K562 (cell line): Measurements from ENCODE around the gene ALDH6A1. TPM values are rescaled to one million over a fixed set of nuclear protein-coding genes. Genes with fewer than 3 reads are reported as not detected.

Experiments
- ATAC-seq: fragments of 200-7000 bp; cut with Tn5 transposase; 3 replicates; pipeline ENCODE4 v1.9.1; 2020; ENCODE audit warnings: moderate library complexity
- BruUV-seq: library from RNA; stranded (reverse); fragments of 400-500 nt; replicated peaks from 2 replicates; lab custom pipeline; 2021; lab: Mats Ljungman, UMichigan
- CTCF ChIA-PET: fragments of 300-600 bp; formaldehyde crosslinking; extraction: SDS; loops from one replicate; lab custom pipeline; 2021; ENCODE audit warnings: low intra/inter-chr PET ratio; lab: Yijun Ruan, JAX
- POLR2A ChIA-PET: fragments of 300-600, 350-650 bp; sonication (Branson Sonifier 250); formaldehyde crosslinking; extraction: SDS; loops from one replicate; lab custom pipeline; 2021; ENCODE audit warnings: antibody characterized with exemption, inconsistent platforms; lab: Yijun Ruan, JAX
- DNase-seq, 4 experiments: peaks; one replicate each; pipeline versions ENCODE4 v3.0.0 to v3.0.0-alpha.2; 2011 to 2018; ENCODE audit warnings: low spot score in 3 of 4, mixed read lengths in 3 of 4; ENCODE audit errors: extremely low read depth in 1 of 4
- FAIRE-seq: peaks from 2 replicates; lab custom pipeline; 2011; peaks lifted over from hg19 to GRCh38; lab: Jason Lieb, UNC
- H2AFZ ChIP-seq: 2 replicates; pipeline ENCODE4 v1.6.0; 2011; ENCODE audit warnings: low read depth, low read length, control low read depth, inconsistent platforms
- H3K27ac ChIP-seq: fragments of 200-600 bp; 3 replicates; pipeline ENCODE4 v1.8.0; 2011; ENCODE audit warnings: low read depth, mild to moderate bottlenecking, control low read depth, inconsistent platforms, low read length, moderate library complexity, mixed read lengths; ENCODE audit errors: extremely low read depth
- H3K27me3 ChIP-seq, 2 experiments: fragments of 300-600 bp in 1 of 2; 2 replicates in 1 of 2; 3 replicates in 1 of 2; pipeline versions ENCODE4 v1.6.0 to v1.8.0; 2011; ENCODE audit warnings: inconsistent platforms in 2 of 2, low read length in 2 of 2, mild to moderate bottlenecking in 1 of 2, mixed read lengths in 1 of 2, moderate library complexity in 1 of 2; ENCODE audit not compliant: control insufficient read depth in 2 of 2, insufficient read depth in 2 of 2
- H3K36me3 ChIP-seq: fragments of 300-600 bp; 3 replicates; pipeline ENCODE4 v1.8.0; 2011; ENCODE audit warnings: mild to moderate bottlenecking, low read length, inconsistent platforms; ENCODE audit not compliant: control insufficient read depth, insufficient read depth
- H3K4me1 ChIP-seq, 2 experiments: fragments of 200-600 bp in 1 of 2; replicated peaks in 1 of 2; 2 replicates in 1 of 2; 3 replicates in 1 of 2; pipeline versions ENCODE4 v1.5.1 to v1.8.0; 2011; ENCODE audit warnings: inconsistent platforms in 2 of 2, low read length in 2 of 2, mild to moderate bottlenecking in 1 of 2, mixed read lengths in 1 of 2, moderate library complexity in 1 of 2; ENCODE audit not compliant: control insufficient read depth in 2 of 2, insufficient read depth in 2 of 2
- H3K4me2 ChIP-seq: 2 replicates; pipeline ENCODE4 v1.6.1; 2011; ENCODE audit warnings: low read length, control low read depth, inconsistent platforms, mixed read lengths; ENCODE audit not compliant: insufficient read depth
- H3K4me3 ChIP-seq: fragments of 200-600 bp; sonication (generic), shearing (Covaris generic); 2 replicates; pipeline ENCODE4 v1.5.1; 2016; ENCODE audit warnings: control low read depth, inconsistent platforms
- H3K79me2 ChIP-seq: fragments of 200-600 bp; 3 replicates; pipeline ENCODE4 v1.8.0; 2011; ENCODE audit warnings: low read length, inconsistent platforms; ENCODE audit not compliant: control insufficient read depth, insufficient read depth
- H3K9ac ChIP-seq, 2 experiments: 2 replicates each; pipeline versions ENCODE4 v1.6.0 to v1.6.1; 2011; ENCODE audit warnings: low read depth in 2 of 2, low read length in 2 of 2, control low read depth in 1 of 2, inconsistent platforms in 1 of 2, mild to moderate bottlenecking in 1 of 2, mixed read lengths in 1 of 2; ENCODE audit not compliant: insufficient read depth in 1 of 2
- H3K9me1 ChIP-seq: one replicate; pipeline ENCODE4 v1.6.0; 2011; ENCODE audit warnings: inconsistent platforms, mild to moderate bottlenecking, low read length, moderate library complexity; ENCODE audit not compliant: control insufficient read depth, insufficient read depth
- H3K9me3 ChIP-seq: replicated peaks from 2 replicates; pipeline ENCODE4 v1.5.1; 2011; ENCODE audit warnings: low read depth, low read length, inconsistent platforms; ENCODE audit not compliant: control insufficient read depth, insufficient read depth
- H4K20me1 ChIP-seq: replicated peaks from 2 replicates; pipeline ENCODE4 v1.6.1; 2011; ENCODE audit warnings: low read length, inconsistent platforms, mixed read lengths; ENCODE audit not compliant: control insufficient read depth, insufficient read depth
- ARNT ChIP-seq, 2 experiments: fragments of 450-650 bp; IDR thresholded peaks; 2 replicates each; pipeline ENCODE4 v1.6.1; 2016; ENCODE audit warnings: mild to moderate bottlenecking in 1 of 2
- ATF1 ChIP-seq, 2 experiments: fragments of 450-650 bp in 1 of 2; IDR thresholded peaks; 2 replicates each; pipeline ENCODE4 v1.6.1; 2016; ENCODE audit warnings: missing compliant biosample characterization in 1 of 2, missing genetic modification characterization in 1 of 2
- BCOR ChIP-seq: fragments of 450-650 bp; IDR thresholded peaks from 2 replicates; pipeline ENCODE4 v1.6.1; 2016
- CEBPB ChIP-seq: fragments of 450-650 bp; IDR thresholded peaks from 2 replicates; pipeline ENCODE4 v1.6.1; 2016; ENCODE audit warnings: missing genetic modification characterization, missing compliant biosample characterization
- FOXK2 ChIP-seq, 2 experiments: fragments of 450-650 bp; IDR thresholded peaks in 1 of 2; conservative IDR thresholded peaks in 1 of 2; 2 replicates each; pipeline ENCODE4 v1.6.1; 2016; ENCODE audit warnings: low read depth in 2 of 2, mild to moderate bottlenecking in 1 of 2
- FOXP1 ChIP-seq: sonication (generic); formaldehyde crosslinking; IDR thresholded peaks from 2 replicates; pipeline ENCODE4 v1.8.0; 2022; ENCODE audit warnings: mild to moderate bottlenecking, missing genetic modification reagents
- NCOA1 ChIP-seq: fragments of 450-650 bp; IDR thresholded peaks from 2 replicates; pipeline ENCODE4 v1.6.1; 2016; ENCODE audit warnings: low read depth
- POLR3G ChIP-seq: IDR thresholded peaks from 2 replicates; pipeline ENCODE4 v1.6.1; 2011; ENCODE audit not compliant: insufficient read length, insufficient replicate concordance; ENCODE audit errors: extremely low read depth
- PTBP1 ChIP-seq: fragments of 200-400 bp; formaldehyde crosslinking; IDR thresholded peaks from 2 replicates; pipeline ENCODE4 v1.6.1; 2017; ENCODE audit warnings: low read depth, low read length
- RBM17 ChIP-seq: fragments of 200-400 bp; formaldehyde crosslinking; IDR thresholded peaks from 2 replicates; pipeline ENCODE4 v1.6.1; 2017; ENCODE audit warnings: low read depth, mild to moderate bottlenecking, low read length, borderline replicate concordance
- RNF2 ChIP-seq: sonication (generic); IDR thresholded peaks from 2 replicates; pipeline ENCODE4 v1.6.1; 2016
- SETDB1 ChIP-seq: IDR thresholded peaks from one replicate; pipeline ENCODE4 v1.6.1; 2012; ENCODE audit warnings: low read length, control low read depth, inconsistent platforms
- SMARCA4 ChIP-seq: fragments of 450-650 bp; IDR thresholded peaks from 2 replicates; pipeline ENCODE4 v1.6.1; 2016
- TCF7L2 ChIP-seq: fragments of 150-350 bp; IDR thresholded peaks from 2 replicates; pipeline ENCODE4 v1.6.1; 2016; ENCODE audit warnings: low read depth, mild to moderate bottlenecking, low read length, moderate library complexity
- ZBED1 ChIP-seq: IDR thresholded peaks from 2 replicates; pipeline ENCODE4 v1.6.1; 2014
- ZFP30 ChIP-seq: fragments of 250-450 bp; sonication (Bioruptor Pico); IDR thresholded peaks from 2 replicates; pipeline ENCODE4 v1.8.0; 2022; ENCODE audit warnings: moderate library complexity, mild to moderate bottlenecking, inconsistent platforms, borderline replicate concordance
- ZNF140 ChIP-seq: fragments of 250-450 bp; sonication (Bioruptor Pico); IDR thresholded peaks from 2 replicates; pipeline ENCODE4 v1.8.0; 2021; ENCODE audit warnings: moderate library complexity, mild to moderate bottlenecking, inconsistent platforms
- ZNF316 ChIP-seq: fragments of 450-650 bp; IDR thresholded peaks from 2 replicates; pipeline ENCODE4 v1.6.1; 2016
- ZNF384 ChIP-seq: IDR thresholded peaks from 2 replicates; pipeline ENCODE4 v1.6.1; 2012; ENCODE audit warnings: low read depth, low read length, improper control_type of control experiment
- WGBS: fragments of 100-300 bp; shearing (Covaris generic); methylation state at CpG from one replicate; pipeline ENCODE4 v1.1.6; 2016; ENCODE audit warnings: low coverage, mixed read lengths; ENCODE audit not compliant: insufficient coverage; ENCODE audit errors: missing lambda C conversion rate; 5-methylcytosine and 5-hydroxymethylcytosine counted together
- in situ Hi-C: fragments of 300-500 bp; cut with MboI; formaldehyde crosslinking; loops from 4 replicates; pipeline ENCODE4 v1.15.0; 2018; ENCODE audit warnings: inconsistent platforms, mixed read lengths
- intact Hi-C: fragments of 100-400 bp; cut with micrococcal nuclease; formaldehyde crosslinking; loops from 2 replicates; pipeline ENCODE4 v1.14.2; 2022
- polyA plus RNA-seq, 8 experiments: library from polyadenylated mRNA; depleted of rRNA in 4 of 8; stranded (reverse) in 5 of 8; unstranded in 3 of 8; fragments of >200 nt; fragmentation: Nextera tagmentation in 2 of 8; fragmentation: Illumina TruSeq in 1 of 8; extraction: Ambion mirVana in 2 of 8; extraction: Trizol in 1 of 8; gene quantifications; 2 replicates each; pipeline versions ENCODE4 v1.2.1 to v1.2.3, GENCODE V29; 2011 to 2014; ENCODE audit warnings: inconsistent platforms in 1 of 8, missing spikeins in 1 of 8
- total RNA-seq, 7 experiments: library from RNA; depleted of rRNA in 6 of 7; stranded (reverse); fragments of >200 nt in 6 of 7; fragmentation: Illumina TruSeq in 2 of 7; extraction: Trizol in 2 of 7; gene quantifications; 2 replicates each; pipeline versions ENCODE4 v1.2.1 to v1.2.3, GENCODE V29; 2011 to 2021; ENCODE audit warnings: low replicate concordance in 1 of 7
- TF ChIP-seq, protein P1 (sequence below), 2 experiments: IDR thresholded peaks; 2 replicates each; pipeline ENCODE4 v1.6.1; 2011; ENCODE audit warnings: borderline replicate concordance in 1 of 2, control low read depth in 1 of 2, low read depth in 1 of 2, low read length in 1 of 2, mild to moderate bottlenecking in 1 of 2, mixed read lengths in 1 of 2, moderate library complexity in 1 of 2; ENCODE audit not compliant: insufficient read depth in 1 of 2, insufficient read length in 1 of 2, poor library complexity in 1 of 2, severe bottlenecking in 1 of 2; ENCODE audit errors: extremely low read depth in 1 of 2
- TF ChIP-seq, protein P2 (sequence below), 2 experiments: fragments of 450-650 bp in 1 of 2; sonication (generic) in 1 of 2; formaldehyde crosslinking in 1 of 2; IDR thresholded peaks in 1 of 2; conservative IDR thresholded peaks in 1 of 2; 2 replicates each; pipeline versions ENCODE4 v1.6.1 to v1.8.1; 2016 to 2023; ENCODE audit warnings: mild to moderate bottlenecking in 2 of 2, moderate library complexity in 2 of 2, inconsistent platforms in 1 of 2, missing genetic modification reagents in 1 of 2
- TF ChIP-seq, protein P3 (sequence below): IDR thresholded peaks from 3 replicates; pipeline ENCODE4 v1.6.1; 2011; ENCODE audit warnings: borderline replicate concordance, mild to moderate bottlenecking; ENCODE audit not compliant: insufficient read length, insufficient read depth

Gene ALDH6A1
- total and polyA plus RNA-seq, 9 of the 15 experiments (the other 6 are each of a cell fraction or from before 2014, with no cell fraction given) = 3.1 to 11.5 (median 4.6) TPM

GRCh38 chr14:74018174-74018585 lies 66.1 kb downstream of the ALDH6A1 start:
- Histone ChIP-seq H3K36me3 (peaks cover 13% of the 10 kb centered on the region; the same call in 1 of the 3 replicates), H3K9me3 (no peaks in the 10 kb centered on the region), H2AFZ (peak overlapping the region; percentile 70), H3K79me2 (peaks cover 16% of the 10 kb centered on the region), H4K20me1 (no peaks in the 10 kb centered on the region), H3K27ac (peak overlapping the region; percentile 89), H3K27me3 (no peaks in the 10 kb centered on the region), H3K9ac (peak overlapping the region; percentile 96 to 99), H3K4me3 (peak overlapping the region; percentile 63), H3K4me1 (peaks cover 17 to 28% of the 10 kb centered on the region in 2 experiments; a peak in 4 of 5 replicates), H3K9me1 (no peaks in the 10 kb centered on the region), H3K4me2 (peak overlapping the region; percentile 78)
- TF ChIP-seq BCOR = no peak
- TF ChIP-seq FOXP1 (CRISPR knock-in tag) = no peak
- TF ChIP-seq RBM17 = no peak
- TF ChIP-seq, protein P1, sequence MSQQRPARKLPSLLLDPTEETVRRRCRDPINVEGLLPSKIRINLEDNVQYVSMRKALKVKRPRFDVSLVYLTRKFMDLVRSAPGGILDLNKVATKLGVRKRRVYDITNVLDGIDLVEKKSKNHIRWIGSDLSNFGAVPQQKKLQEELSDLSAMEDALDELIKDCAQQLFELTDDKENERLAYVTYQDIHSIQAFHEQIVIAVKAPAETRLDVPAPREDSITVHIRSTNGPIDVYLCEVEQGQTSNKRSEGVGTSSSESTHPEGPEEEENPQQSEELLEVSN (IDR thresholded peaks at IDR 0.05; ENCODE audit: borderline replicate concordance in 1 of 2, extremely low read depth in 1 of 2, insufficient read depth in 1 of 2, insufficient read length in 1 of 2, low read depth in 1 of 2, low read length in 1 of 2, poor library complexity in 1 of 2, severe bottlenecking in 1 of 2) = no peak
- TF ChIP-seq ZNF140 (CRISPR knock-in tag) = no peak
- TF ChIP-seq ATF1 (CRISPR knock-in tag; IDR thresholded peaks at IDR 0.05) = no peak
- TF ChIP-seq ATF1 (tag; IDR thresholded peaks at IDR 0.05) = no peak
- TF ChIP-seq ARNT (IDR thresholded peaks at IDR 0.05) = no peak
- TF ChIP-seq CEBPB (tag) = no peak
- 0 out of 2 replicates have a peak, but pooled peaks have one; percentile 22 for TF ChIP-seq SMARCA4
- peak; percentile 56; the same call in 1 of the 2 replicates for TF ChIP-seq ZNF384
- TF ChIP-seq, protein P2, sequence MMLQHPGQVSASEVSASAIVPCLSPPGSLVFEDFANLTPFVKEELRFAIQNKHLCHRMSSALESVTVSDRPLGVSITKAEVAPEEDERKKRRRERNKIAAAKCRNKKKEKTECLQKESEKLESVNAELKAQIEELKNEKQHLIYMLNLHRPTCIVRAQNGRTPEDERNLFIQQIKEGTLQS (IDR thresholded peaks at IDR 0.05) = no peak
- TF ChIP-seq, protein P2 (CRISPR knock-in tag; conservative IDR thresholded peaks at IDR 0.05) = no peak
- TF ChIP-seq PTBP1 = no peak
- no peak for TF ChIP-seq RNF2
- no peak for TF ChIP-seq SETDB1
- TF ChIP-seq, protein P3, sequence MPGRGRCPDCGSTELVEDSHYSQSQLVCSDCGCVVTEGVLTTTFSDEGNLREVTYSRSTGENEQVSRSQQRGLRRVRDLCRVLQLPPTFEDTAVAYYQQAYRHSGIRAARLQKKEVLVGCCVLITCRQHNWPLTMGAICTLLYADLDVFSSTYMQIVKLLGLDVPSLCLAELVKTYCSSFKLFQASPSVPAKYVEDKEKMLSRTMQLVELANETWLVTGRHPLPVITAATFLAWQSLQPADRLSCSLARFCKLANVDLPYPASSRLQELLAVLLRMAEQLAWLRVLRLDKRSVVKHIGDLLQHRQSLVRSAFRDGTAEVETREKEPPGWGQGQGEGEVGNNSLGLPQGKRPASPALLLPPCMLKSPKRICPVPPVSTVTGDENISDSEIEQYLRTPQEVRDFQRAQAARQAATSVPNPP = no peak
- no peak for TF ChIP-seq ZNF316
- no peak for TF ChIP-seq ZBED1
- TF ChIP-seq POLR3G = no peak
- no peak for TF ChIP-seq NCOA1
- TF ChIP-seq FOXK2 (conservative IDR thresholded peaks at IDR 0.05 in 1 of 2, IDR thresholded peaks at IDR 0.05 in 1 of 2; ENCODE audit: low read depth in 2 of 2) = 0 out of 4 replicates have a peak, but pooled peaks of 1 of the 2 experiments have one; percentile 24
- no peak for TF ChIP-seq TCF7L2
- no peak for TF ChIP-seq ZFP30 (CRISPR knock-in tag)
- no peak for FAIRE-seq
- no peak for DNase-seq
- WGBS = 2% methylated on average over 8 of the region's 8 CpGs
- BruUV-seq = no TSS peak
- CTCF ChIA-PET = no interaction called here
- intact Hi-C loops (loop anchor here (5.0 kb wide), 1 partner anchor 66 kb away; the partner anchor contains the start of genes COQ6 and FAM161B), in situ Hi-C loops (no loop called here)
- ATAC-seq = peak; percentile 14
- POLR2A ChIA-PET = interaction anchor here (1.6 kb wide), 2 partner anchors 11 to 19 kb away, joined by 5 to 6 read pairs; no protein-coding TSS in a partner anchor
